Thyroid gland (tissue), 4 donors: Measurements from ENCODE around the gene SLC9A2.

Source experiments
- POLR2A ChIP-seq, 2 donors: fragments of 450-650 bp; IDR thresholded peaks; one replicate each; pipeline ENCODE4 v1.6.1; 2017; ENCODE audit warnings: antibody characterized with exemption in 2 of 2, mild to moderate bottlenecking in 2 of 2, moderate library complexity in 1 of 2
- TF ChIP-seq, protein P1 (sequence below), 6 experiments: fragments of 200-600 bp in 3 of 6; fragments of 450-650 bp in 3 of 6; sonication (generic) in 3 of 6; IDR thresholded peaks; one replicate each; pipeline ENCODE4 v1.5.1; 2016 to 2019; ENCODE audit warnings: antibody characterized with exemption in 6 of 6, mild to moderate bottlenecking in 2 of 6, inconsistent platforms in 1 of 6, moderate library complexity in 1 of 6

DNA sequence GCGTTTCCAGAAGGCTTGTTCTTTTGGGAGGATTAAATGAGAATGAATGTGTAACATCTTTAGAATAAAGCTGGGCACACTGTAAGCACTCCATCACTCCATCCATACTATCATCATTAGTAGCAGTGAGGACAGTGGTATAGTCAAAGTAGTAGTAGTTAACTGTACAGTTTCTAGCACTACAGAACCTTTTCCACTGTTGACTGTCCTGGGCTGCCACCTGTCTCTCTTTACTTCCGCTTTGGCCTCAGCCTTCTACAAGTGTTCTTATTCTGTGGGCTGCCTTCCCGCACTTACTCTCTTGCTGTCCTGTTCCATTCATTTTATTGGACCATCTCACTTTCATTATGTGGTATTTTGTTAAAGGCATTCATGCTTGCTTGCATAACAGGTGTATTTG lies 3.3 kb downstream of the SLC9A2 start:
- TF ChIP-seq, protein P1, sequence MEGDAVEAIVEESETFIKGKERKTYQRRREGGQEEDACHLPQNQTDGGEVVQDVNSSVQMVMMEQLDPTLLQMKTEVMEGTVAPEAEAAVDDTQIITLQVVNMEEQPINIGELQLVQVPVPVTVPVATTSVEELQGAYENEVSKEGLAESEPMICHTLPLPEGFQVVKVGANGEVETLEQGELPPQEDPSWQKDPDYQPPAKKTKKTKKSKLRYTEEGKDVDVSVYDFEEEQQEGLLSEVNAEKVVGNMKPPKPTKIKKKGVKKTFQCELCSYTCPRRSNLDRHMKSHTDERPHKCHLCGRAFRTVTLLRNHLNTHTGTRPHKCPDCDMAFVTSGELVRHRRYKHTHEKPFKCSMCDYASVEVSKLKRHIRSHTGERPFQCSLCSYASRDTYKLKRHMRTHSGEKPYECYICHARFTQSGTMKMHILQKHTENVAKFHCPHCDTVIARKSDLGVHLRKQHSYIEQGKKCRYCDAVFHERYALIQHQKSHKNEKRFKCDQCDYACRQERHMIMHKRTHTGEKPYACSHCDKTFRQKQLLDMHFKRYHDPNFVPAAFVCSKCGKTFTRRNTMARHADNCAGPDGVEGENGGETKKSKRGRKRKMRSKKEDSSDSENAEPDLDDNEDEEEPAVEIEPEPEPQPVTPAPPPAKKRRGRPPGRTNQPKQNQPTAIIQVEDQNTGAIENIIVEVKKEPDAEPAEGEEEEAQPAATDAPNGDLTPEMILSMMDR (IDR thresholded peaks at IDR 0.05): no peak
- no peak for TF ChIP-seq POLR2A (IDR thresholded peaks at IDR 0.05)
